Fibroblast of villous mesenchyme (primary cell): Measurements from ENCODE around the gene CTTNBP2NL. TPM values are rescaled to one million over a fixed set of nuclear protein-coding genes. Genes with fewer than 3 reads are reported as not detected.
A peak's percentile ranks its signal among the peaks of the same experiment; 100 is the strongest.

ENCODE experiments used
- DNase-seq: peaks from one replicate; pipeline ENCODE4 v3.0.0-alpha.2; 2010; ENCODE audit warnings: low read depth
- H3K4me3 ChIP-seq: 2 replicates; pipeline ENCODE4 v1.5.1; 2011; ENCODE audit warnings: low read depth, mild to moderate bottlenecking, low read length
- CTCF ChIP-seq: IDR thresholded peaks from 2 replicates; pipeline ENCODE4 v1.5.1; 2012; ENCODE audit warnings: low read depth, mild to moderate bottlenecking, low read length; ENCODE audit not compliant: insufficient read depth
- total RNA-seq: library from RNA; depleted of rRNA; stranded (reverse); fragments of >200 nt; gene quantifications from 2 replicates; pipeline ENCODE4 v1.2.3, GENCODE V29; 2012

Gene CTTNBP2NL
- total RNA-seq, 1 donor, result 30.2 TPM

DNA sequence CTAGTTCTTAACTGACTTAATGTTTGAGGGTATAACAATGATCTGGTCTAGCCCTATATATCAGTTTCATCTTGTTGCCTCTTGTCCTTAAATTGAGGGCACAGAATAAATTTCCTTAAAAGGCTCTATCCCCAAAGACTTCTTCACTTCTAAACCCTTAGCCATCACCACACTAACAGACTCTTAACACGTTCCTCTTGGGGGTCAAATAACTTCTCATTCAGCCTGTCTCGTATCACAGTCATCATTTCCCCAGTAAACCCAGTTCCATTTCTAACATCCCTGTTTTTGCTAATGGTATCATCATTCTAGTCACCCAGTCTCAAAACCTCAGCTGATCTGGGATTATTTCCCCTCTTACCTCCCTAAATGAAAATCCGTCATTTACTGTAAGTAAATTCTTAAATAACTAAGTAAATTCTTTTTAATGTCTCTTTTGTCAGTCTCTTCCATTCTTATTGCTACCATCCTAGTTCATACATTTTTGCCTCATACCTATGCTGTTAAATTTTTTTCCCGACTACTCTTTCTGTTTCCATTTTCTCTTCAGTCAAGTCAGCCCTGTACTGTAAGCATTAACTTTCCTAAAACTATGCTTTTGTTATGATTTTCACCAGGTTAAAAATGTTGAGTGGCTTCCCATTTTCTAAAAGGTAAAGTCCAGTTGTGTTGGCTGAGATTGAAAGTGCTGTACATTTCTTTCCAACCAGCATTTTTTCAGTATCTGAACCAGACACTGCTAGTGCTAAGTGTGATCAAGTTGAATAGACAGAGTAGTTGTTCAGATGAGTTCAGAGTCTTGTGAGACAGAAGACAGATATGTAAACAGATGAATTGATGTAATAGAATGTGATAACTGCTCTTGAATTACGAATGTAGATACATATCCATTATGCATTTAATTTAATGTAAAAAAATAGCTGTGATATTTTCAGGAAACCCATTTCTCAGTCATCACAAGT is 6.9 kb downstream of the CTTNBP2NL start:
- no peak for TF ChIP-seq CTCF
- H3K4me3 ChIP-seq, result no peak overlapping the region
- DNase-seq, result peak; percentile 60

- TF ChIP-seq CTCF, result no peak
Observed at GRCh38 chr1:112406771-112407170, 10.8 kb downstream of the CTTNBP2NL start.

GRCh38 chr1:112409414-112409813 is 13.4 kb downstream of the CTTNBP2NL start:
- TF ChIP-seq CTCF, result no peak
- H3K4me3 ChIP-seq, result no peak overlapping the region
- no peak for DNase-seq

More at GRCh38 chr1:112406771-112407170, 10.8 kb downstream of the CTTNBP2NL start:
- no peak overlapping the region for H3K4me3 ChIP-seq
- DNase-seq, result no peak

GRCh38 chr1:112410673-112411072 is 14.7 kb downstream of the CTTNBP2NL start:
- TF ChIP-seq CTCF, result no peak
- no peak for DNase-seq
- no peak overlapping the region for H3K4me3 ChIP-seq

DNA sequence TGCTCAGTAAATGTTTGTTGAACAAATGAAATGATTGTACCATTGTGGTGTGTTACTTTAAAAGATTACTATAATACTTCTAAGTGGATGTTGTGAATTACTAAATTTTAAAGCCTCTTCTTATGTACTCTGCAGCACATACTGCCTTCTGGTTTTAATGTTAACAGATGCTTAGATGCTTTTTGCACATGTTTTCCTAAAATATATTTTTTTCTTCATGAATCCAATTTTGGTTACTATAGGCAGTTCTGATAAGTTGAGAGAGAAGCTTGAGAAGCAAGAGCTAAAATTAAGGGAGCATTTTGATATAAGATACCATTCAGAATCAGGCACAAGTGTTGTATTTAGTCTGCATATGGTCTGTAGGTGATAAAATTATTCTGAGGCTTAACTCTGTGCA is 21.3 kb downstream of the CTTNBP2NL start:
- no peak for DNase-seq
- TF ChIP-seq CTCF, result no peak

GRCh38 chr1:112418099-112418892 is 22.3 kb downstream of the CTTNBP2NL start:
- no peak for DNase-seq
- no peak for TF ChIP-seq CTCF
- no peak overlapping the region for H3K4me3 ChIP-seq

More for the DNA sequence above, 21.3 kb downstream of the CTTNBP2NL start:
- H3K4me3 ChIP-seq, result no peak overlapping the region
